Cerebellar nuclear complex (tissue), 1 donor: ENCODE results near the gene INTS11.

Experiments used
- DNase-seq, 2 experiments: peaks; one replicate each; lab custom pipeline; 2025; lab: John Stamatoyannopoulos, UW

The INTS11 gene

GRCh38 chr1:1312450-1313314 is 11.8 kb downstream of the INTS11 start:
- DNase-seq = no peak

GRCh38 chr1:1311107-1312104 is 13.1 kb downstream of the INTS11 start:
- DNase-seq = no peak

- no peak for DNase-seq
Measured at GRCh38 chr1:1310476-1311053, 13.9 kb downstream of the INTS11 start.

- no peak for DNase-seq
Measured at GRCh38 chr1:1310109-1310385, 14.4 kb downstream of the INTS11 start.

- no peak for DNase-seq
Measured at GRCh38 chr1:1309251-1310108, 15.0 kb downstream of the INTS11 start.

- DNase-seq = no peak
Measured at GRCh38 chr1:1308756-1309250, 15.7 kb downstream of the INTS11 start.

- DNase-seq = peak in 1 of 2 experiments; percentile 55
Measured at GRCh38 chr1:1307923-1308755, 16.3 kb downstream of the INTS11 start, which contains the start of the genes ACAP3 and PUSL1. Gene ACAP3 (minus strand): TSS chr1:1307930. CDS start chr1:1307815, 115 bp downstream. Gene PUSL1 (plus strand): TSS chr1:1308597. CDS start chr1:1308644, 47 bp downstream.

- DNase-seq = no peak
Measured at GRCh38 chr1:1307261-1307922, 17.1 kb downstream of the INTS11 start.

GRCh38 chr1:1306661-1307260 is 17.7 kb downstream of the INTS11 start:
- no peak for DNase-seq

- DNase-seq = no peak
Measured at GRCh38 chr1:1306070-1306660, 18.3 kb downstream of the INTS11 start.

GRCh38 chr1:1305300-1306069 is 19.0 kb downstream of the INTS11 start:
- DNase-seq = no peak

GRCh38 chr1:1304331-1305299 is 19.8 kb downstream of the INTS11 start:
- peak; percentile 48 to 77 for DNase-seq

GRCh38 chr1:1303736-1304135 is 20.7 kb downstream of the INTS11 start:
- no peak for DNase-seq

- DNase-seq = no peak
Measured at GRCh38 chr1:1302951-1303509, 21.4 kb downstream of the INTS11 start.

GRCh38 chr1:1302006-1302430 is 22.4 kb downstream of the INTS11 start:
- DNase-seq = no peak

GRCh38 chr1:1300352-1300739 is 24.1 kb downstream of the INTS11 start:
- no peak for DNase-seq
